Fibroblast of lung (primary cell): Measurements from ENCODE around the gene TMEM150A. TPM values are rescaled to one million over a fixed set of nuclear protein-coding genes. Genes with fewer than 3 reads are reported as not detected.

Experiments
- DNase-seq, 2 donors: peaks; one replicate each; pipeline versions ENCODE4 v3.0.0 to v3.0.0-alpha.2; 2010; ENCODE audit warnings: low read depth in 2 of 2
- H2AFZ ChIP-seq: 2 replicates; pipeline ENCODE4 v1.5.1; 2012; ENCODE audit warnings: low read length, control low read depth, inconsistent platforms
- H3K27ac ChIP-seq: 2 replicates; pipeline ENCODE4 v1.5.1; 2011; ENCODE audit warnings: low read length, control low read depth; ENCODE audit not compliant: insufficient read depth
- H3K27me3 ChIP-seq: 2 replicates; pipeline ENCODE4 v1.5.1; 2011; ENCODE audit warnings: mild to moderate bottlenecking, low read length; ENCODE audit not compliant: control insufficient read depth, insufficient read depth
- H3K36me3 ChIP-seq: 2 replicates; pipeline ENCODE4 v1.5.1; 2011; ENCODE audit warnings: low read length; ENCODE audit not compliant: control insufficient read depth, insufficient read depth
- H3K4me1 ChIP-seq: 2 replicates; pipeline ENCODE4 v1.5.1; 2011; ENCODE audit warnings: low read length; ENCODE audit not compliant: control insufficient read depth, insufficient read depth; ENCODE audit errors: extremely low read depth
- H3K4me2 ChIP-seq: 2 replicates; pipeline ENCODE4 v1.5.1; 2011; ENCODE audit warnings: low read length, control low read depth; ENCODE audit not compliant: insufficient read depth; ENCODE audit errors: extremely low read depth
- H3K4me3 ChIP-seq, 4 experiments: fragments of 200-600 bp in 1 of 4; sonication (generic) in 1 of 4; replicated peaks in 1 of 4; 2 replicates each; pipeline ENCODE4 v1.5.1; 2011 to 2016; ENCODE audit warnings: low read length in 4 of 4, low read depth in 3 of 4, mild to moderate bottlenecking in 3 of 4, control low read depth in 2 of 4, inconsistent platforms in 1 of 4, mixed read lengths in 1 of 4; ENCODE audit not compliant: insufficient read depth in 1 of 4; ENCODE audit errors: control extremely low read depth in 1 of 4
- H3K79me2 ChIP-seq: 2 replicates; pipeline ENCODE4 v1.5.1; 2012; ENCODE audit warnings: mild to moderate bottlenecking, low read length, inconsistent platforms; ENCODE audit not compliant: control insufficient read depth, insufficient read depth
- H3K9ac ChIP-seq: 2 replicates; pipeline ENCODE4 v1.5.1; 2011; ENCODE audit warnings: mild to moderate bottlenecking, low read length, control low read depth; ENCODE audit not compliant: insufficient read depth
- H3K9me3 ChIP-seq: 2 replicates; pipeline ENCODE4 v1.5.1; 2012; ENCODE audit warnings: low read depth, low read length; ENCODE audit not compliant: control insufficient read depth, insufficient read depth
- H4K20me1 ChIP-seq: 2 replicates; pipeline ENCODE4 v1.5.1; 2011; ENCODE audit warnings: low read length; ENCODE audit not compliant: control insufficient read depth, insufficient read depth; ENCODE audit errors: extremely low read depth
- EZH2 ChIP-seq: IDR thresholded peaks from 2 replicates; pipeline ENCODE4 v1.5.1; 2012; ENCODE audit warnings: low read length, control low read depth, mild to moderate bottlenecking; ENCODE audit errors: missing control alignments
- polyA plus RNA-seq, 2 donors: library from polyadenylated mRNA; depleted of rRNA in 1 of 2; stranded (reverse) in 1 of 2; unstranded in 1 of 2; fragments of >200 nt; gene quantifications; 2 replicates each; pipeline ENCODE4 v1.2.1, GENCODE V29; 2011 to 2012; ENCODE audit warnings: missing spikeins in 1 of 2
- total RNA-seq: library from RNA; depleted of rRNA; stranded (reverse); fragments of >200 nt; gene quantifications from 2 replicates; pipeline ENCODE4 v1.2.1, GENCODE V29; 2014
- TF ChIP-seq, protein P1 (sequence below), 2 donors: IDR thresholded peaks in 1 of 2; conservative IDR thresholded peaks in 1 of 2; 1 replicate in 1 of 2; 2 replicates in 1 of 2; pipeline ENCODE4 v1.5.1; 2011 to 2012; ENCODE audit warnings: low read length in 2 of 2, control low read depth in 1 of 2, inconsistent platforms in 1 of 2, low read depth in 1 of 2, mild to moderate bottlenecking in 1 of 2

TMEM150A gene
- total and polyA plus RNA-seq, 2 donors (not counting 1 experiment from before 2014, with no cell fraction given), result 13.2 to 15.5 TPM

DNA sequence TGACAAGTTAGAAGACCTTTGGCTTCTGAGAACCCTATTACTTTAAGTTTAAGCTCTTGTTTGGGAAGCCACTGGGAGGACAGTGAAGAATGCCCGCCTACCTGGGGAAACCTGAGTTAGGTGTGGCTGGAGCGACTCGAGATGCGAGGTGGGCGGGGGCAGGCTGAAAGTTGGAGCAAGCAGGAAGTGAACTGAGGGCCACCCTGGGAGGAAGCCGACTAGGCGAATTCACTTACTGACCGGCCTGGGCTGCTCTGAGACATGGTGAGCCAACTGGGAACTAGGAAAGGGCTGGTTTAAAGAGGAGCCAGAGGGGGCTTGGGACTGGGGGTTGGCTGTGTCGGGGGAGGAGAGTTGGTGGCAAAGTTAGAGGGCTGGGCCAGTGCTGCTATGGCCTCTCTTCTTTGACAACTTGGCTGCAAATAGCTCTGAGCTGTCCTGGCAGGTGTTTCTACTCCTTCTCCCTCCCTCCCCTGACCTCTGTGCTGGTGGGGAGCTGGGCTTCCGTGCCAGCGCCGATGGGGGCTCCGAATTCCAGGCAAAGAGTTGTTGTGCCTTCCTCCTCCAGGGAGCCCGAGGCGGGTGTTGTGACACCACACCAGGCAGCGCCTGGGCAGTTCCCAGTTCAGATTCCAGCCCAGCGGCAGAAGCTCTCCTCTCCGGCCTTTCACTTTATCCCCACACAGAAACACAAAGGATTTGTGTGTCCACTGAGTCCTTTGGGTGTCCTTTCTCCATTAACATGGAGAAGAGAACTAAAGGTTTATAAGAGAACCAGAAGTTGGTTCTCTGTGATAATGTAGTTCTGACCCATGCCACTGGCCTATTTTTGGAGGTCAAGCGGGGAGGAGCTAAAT, 24.9 kb downstream of the TMEM150A start, which contains the start of gene VAMP8:
TSS of gene VAMP8 (plus strand) at position 201 of the 857 bp plus-strand sequence. CDS start at position 262, 61 bp downstream.
- TF ChIP-seq, protein P1, sequence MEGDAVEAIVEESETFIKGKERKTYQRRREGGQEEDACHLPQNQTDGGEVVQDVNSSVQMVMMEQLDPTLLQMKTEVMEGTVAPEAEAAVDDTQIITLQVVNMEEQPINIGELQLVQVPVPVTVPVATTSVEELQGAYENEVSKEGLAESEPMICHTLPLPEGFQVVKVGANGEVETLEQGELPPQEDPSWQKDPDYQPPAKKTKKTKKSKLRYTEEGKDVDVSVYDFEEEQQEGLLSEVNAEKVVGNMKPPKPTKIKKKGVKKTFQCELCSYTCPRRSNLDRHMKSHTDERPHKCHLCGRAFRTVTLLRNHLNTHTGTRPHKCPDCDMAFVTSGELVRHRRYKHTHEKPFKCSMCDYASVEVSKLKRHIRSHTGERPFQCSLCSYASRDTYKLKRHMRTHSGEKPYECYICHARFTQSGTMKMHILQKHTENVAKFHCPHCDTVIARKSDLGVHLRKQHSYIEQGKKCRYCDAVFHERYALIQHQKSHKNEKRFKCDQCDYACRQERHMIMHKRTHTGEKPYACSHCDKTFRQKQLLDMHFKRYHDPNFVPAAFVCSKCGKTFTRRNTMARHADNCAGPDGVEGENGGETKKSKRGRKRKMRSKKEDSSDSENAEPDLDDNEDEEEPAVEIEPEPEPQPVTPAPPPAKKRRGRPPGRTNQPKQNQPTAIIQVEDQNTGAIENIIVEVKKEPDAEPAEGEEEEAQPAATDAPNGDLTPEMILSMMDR (conservative IDR thresholded peaks at IDR 0.05 in 1 of 2, IDR thresholded peaks at IDR 0.05 in 1 of 2; ENCODE audit: low read depth in 1 of 2, low read length in 2 of 2), result no peak
- TF ChIP-seq EZH2, result no peak
- Histone ChIP-seq H3K4me2 (peak within 1 kb of the TSS; percentile 61), H3K9ac (peak within 1 kb of the TSS; percentile 21), H3K36me3 (no peaks in the 10 kb centered on the region), H4K20me1 (no peaks in the 10 kb centered on the region), H3K9me3 (no peaks in the 10 kb centered on the region), H3K4me3 (peak within 1 kb of the TSS in 1 of 4 experiments; percentile 27), H2AFZ (peak within 1 kb of the TSS; percentile 76), H3K27me3 (no peaks in the 10 kb centered on the region), H3K4me1 (peaks cover 20% of the 10 kb centered on the region), H3K27ac (peak within 1 kb of the TSS; percentile 71), H3K79me2 (no peaks in the 10 kb centered on the region)
- DNase-seq, result no peak

DNA sequence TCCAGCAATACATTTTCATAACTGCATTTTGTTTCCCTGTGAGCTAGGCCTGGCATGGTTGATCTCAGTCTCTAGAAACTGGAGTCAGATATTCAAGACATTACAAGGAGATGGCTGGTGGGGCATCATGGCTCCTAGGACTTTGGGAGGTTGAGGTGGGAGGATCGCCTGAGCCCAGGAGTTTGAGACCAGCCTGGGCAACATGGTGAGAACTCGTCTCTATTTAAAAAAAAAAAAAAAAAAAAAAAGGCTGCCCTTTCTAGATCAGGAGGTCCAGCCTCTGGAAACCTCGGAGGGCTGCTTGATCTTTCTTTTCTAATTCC, 25.5 kb downstream of the TMEM150A start:
- Histone ChIP-seq H3K79me2 (no peaks in the 10 kb centered on the region), H3K4me2 (no peak overlapping the region), H3K27me3 (no peaks in the 10 kb centered on the region), H3K9ac (no peak overlapping the region), H3K4me3 (no peak overlapping the region), H2AFZ (no peak overlapping the region), H3K27ac (no peak overlapping the region), H3K36me3 (no peaks in the 10 kb centered on the region), H4K20me1 (no peaks in the 10 kb centered on the region), H3K4me1 (peaks cover 20% of the 10 kb centered on the region), H3K9me3 (no peaks in the 10 kb centered on the region)
- TF ChIP-seq, protein P1 (conservative IDR thresholded peaks at IDR 0.05 in 1 of 2, IDR thresholded peaks at IDR 0.05 in 1 of 2; ENCODE audit: low read depth in 1 of 2, low read length in 2 of 2), result no peak
- no peak for TF ChIP-seq EZH2
- no peak for DNase-seq

DNA sequence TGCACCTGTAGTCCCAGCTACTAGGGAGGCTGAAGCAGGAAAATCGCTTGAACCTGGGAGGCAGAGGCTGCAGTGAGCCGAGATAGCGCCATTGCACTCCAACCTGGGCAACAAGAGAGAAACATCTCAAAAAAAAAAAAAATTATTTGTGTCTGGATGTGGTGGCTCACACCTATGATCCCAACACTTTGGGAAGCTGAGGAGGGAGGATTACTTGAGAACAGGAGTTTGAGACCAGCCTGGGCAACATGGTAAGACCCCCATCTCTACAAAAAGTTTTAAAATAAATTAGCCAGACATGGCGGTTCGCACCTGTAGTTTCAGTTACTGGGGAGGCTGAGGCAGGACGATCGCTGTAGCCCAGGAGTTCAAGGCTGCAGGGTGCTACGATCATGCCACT, 26.8 kb downstream of the TMEM150A start:
- Histone ChIP-seq H3K27ac (no peak overlapping the region), H3K36me3 (no peaks in the 10 kb centered on the region), H4K20me1 (no peaks in the 10 kb centered on the region)

More for the DNA sequence above, 26.8 kb downstream of the TMEM150A start:
- Histone ChIP-seq H3K4me1 (peaks cover 20% of the 10 kb centered on the region), H2AFZ (no peak overlapping the region), H3K79me2 (no peaks in the 10 kb centered on the region), H3K4me2 (no peak overlapping the region), H3K9ac (no peak overlapping the region), H3K9me3 (no peaks in the 10 kb centered on the region), H3K27me3 (no peaks in the 10 kb centered on the region), H3K4me3 (no peak overlapping the region)
- DNase-seq, result no peak
- TF ChIP-seq EZH2, result no peak
- TF ChIP-seq, protein P1 (conservative IDR thresholded peaks at IDR 0.05 in 1 of 2, IDR thresholded peaks at IDR 0.05 in 1 of 2; ENCODE audit: low read depth in 1 of 2, low read length in 2 of 2), result no peak
